CD4-positive, alpha-beta T cell treated with Interleukin-15 for 4 hours (primary cell): ENCODE data around the gene TEX9.
"Not testable (repeated sequence)": the region's sequence is repeated elsewhere in the genome, so short reads cannot be mapped to it uniquely, and the experiment has no call there.

Source experiments
- DNase-seq: peaks from one replicate; pipeline ENCODE4 v3.0.0-alpha.2; 2020; ENCODE audit warnings: low spot score

Gene TEX9

GRCh38 chr15:56366211-56366610 is 985 bp downstream of the TEX9 start:
- DNase-seq, result no peak

DNA sequence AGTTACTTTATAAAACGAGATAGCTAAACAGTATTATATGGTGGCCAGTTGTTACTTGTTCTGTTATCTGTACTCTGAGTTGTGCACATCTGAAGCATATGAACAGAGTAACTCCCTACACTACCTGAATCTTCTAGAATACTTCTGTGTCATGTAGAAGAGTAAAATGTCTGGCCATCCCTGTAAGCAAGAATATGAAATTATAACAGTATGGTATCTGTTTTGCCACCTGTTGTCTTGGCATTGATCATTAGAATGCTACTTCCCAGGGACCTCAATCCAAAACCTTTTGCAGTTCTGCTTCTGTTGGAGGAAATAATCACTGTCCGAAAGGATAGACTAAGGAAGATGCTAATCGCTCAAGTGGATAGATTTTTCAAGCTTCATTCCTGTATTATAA is 1.9 kb downstream of the TEX9 start:
- no peak for DNase-seq

- DNase-seq, result no peak
These were observed 4.0 kb downstream of the TEX9 start for GRCh38 chr15:56369234-56369633.

- DNase-seq, result no peak
These were observed 6.4 kb downstream of the TEX9 start for GRCh38 chr15:56371495-56372147.

- DNase-seq, result not testable (repeated sequence)
These were observed 9.5 kb downstream of the TEX9 start for GRCh38 chr15:56374693-56375092.

- not testable (repeated sequence) for DNase-seq
These were observed 12.6 kb downstream of the TEX9 start for GRCh38 chr15:56377822-56378221.

DNA sequence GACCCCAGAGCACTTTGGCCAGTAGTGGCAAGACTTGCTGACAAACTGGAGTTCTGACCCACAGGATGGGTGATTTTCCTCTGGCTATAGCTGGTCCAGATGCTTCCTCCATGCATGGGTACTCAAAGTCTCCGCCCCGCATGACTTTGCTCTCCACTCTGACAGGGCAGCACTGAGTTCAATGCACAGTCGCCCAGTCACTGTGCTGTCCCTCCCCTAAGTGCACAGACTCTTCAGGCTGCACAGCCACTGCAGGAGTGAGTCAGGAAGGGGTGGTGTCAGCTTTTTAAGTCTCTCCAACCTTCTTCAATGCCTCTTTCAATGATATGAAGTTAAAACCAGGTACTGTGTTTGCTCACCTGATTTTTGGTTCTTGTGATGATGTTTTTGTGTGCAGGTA is 17.8 kb downstream of the TEX9 start:
- DNase-seq, result no peak

DNA sequence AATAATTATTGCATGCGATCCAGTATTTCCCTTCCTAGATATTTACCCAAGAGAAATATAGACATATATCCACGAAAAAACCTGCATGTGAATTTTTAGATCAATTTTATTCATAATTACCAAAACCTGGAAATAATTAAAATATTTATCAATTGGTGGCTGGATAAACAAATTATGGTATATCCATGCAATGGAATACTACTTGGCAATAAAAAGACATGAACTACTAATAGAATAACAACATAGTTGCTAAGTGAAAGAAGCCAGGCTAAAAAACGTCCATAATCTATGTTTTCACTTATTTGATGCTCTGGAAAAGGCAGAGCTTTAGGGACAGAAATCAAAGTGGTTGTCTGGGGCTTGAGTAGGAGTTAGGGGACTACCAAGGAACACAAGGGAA is 20.7 kb downstream of the TEX9 start:
- no peak for DNase-seq

DNA sequence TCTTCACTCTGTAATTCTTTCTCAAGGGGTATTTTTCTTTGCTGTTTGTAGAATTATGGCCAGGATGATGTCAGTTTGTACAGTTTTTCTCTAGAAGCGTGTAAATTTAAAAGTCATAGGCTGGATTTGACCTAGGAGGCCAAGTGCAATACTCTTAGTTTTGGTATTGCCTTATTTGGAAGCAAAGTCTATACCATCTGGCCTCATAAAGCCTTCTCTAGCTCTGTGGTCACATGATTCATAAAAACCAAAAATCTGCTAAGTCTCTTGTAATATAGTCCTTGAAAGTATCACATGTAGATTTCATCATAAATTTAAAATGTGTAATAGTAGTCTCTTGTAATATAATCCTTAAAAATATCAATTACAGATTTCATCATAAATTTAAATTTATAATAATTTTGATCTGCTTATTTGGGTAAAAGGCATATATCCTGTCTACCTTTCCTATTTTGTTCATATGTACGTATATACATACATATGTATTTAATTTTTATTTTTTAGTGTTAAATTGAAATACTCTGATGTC is 25.6 kb downstream of the TEX9 start:
- no peak for DNase-seq

GRCh38 chr15:56393277-56393676 is 28.1 kb downstream of the TEX9 start:
- no peak for DNase-seq

DNA sequence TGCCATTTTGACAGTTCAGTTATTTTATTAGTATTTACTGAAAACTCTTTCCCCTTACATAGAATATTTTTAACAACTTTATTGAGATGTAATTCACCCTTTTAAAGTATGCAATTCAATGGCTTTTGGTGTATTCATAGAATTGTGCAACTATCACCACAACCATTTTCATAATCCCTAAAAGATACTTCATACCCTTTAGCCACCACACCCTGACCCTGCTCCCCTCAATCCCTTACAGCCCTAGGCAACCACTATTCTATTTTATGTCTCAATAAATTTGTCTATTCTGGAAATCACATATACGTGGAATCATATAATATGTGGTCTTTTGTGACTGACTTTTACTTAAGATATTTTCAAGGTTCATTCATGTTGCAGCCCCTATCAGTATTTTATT is 29.7 kb downstream of the TEX9 start:
- no peak for DNase-seq

GRCh38 chr15:56397325-56397724 is 32.1 kb downstream of the TEX9 start:
- not testable (repeated sequence) for DNase-seq

- not testable (repeated sequence) for DNase-seq
These were observed 34.0 kb downstream of the TEX9 start for GRCh38 chr15:56399209-56399608.

- DNase-seq, result no peak
These were observed 45.5 kb downstream of the TEX9 start for GRCh38 chr15:56410721-56411120.

- DNase-seq, result no peak
These were observed 46.0 kb downstream of the TEX9 start for GRCh38 chr15:56411122-56411749.

DNA sequence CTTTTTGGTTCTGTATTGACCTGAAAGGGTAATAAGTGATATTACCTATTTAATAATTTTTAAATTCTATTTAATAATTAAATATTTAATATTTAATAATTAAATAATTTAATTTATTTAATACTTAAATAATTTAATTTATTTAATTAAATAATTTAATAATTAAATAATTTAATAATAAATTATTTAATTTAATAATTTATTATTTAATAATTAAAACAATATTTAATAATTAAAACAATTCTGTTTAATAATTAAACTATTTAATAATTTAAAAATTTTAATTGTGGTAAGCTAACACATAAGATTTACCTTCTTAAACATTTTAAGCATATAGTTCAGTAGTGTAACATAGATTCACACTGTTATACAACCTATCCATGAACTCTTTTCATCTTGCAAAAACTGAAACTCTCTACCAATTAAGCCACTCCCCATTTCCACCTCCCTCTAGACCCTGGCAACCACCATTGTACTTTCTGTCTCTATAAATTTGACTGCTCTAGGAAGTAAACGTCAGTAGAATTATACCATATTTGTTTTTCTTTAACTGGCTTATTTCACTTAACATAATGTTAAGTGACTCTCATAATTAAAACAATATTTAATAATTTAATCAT is 48.0 kb downstream of the TEX9 start:
- not testable (repeated sequence) for DNase-seq

- DNase-seq, result no peak
These were observed 60.0 kb downstream of the TEX9 start for GRCh38 chr15:56425276-56425675.

DNA sequence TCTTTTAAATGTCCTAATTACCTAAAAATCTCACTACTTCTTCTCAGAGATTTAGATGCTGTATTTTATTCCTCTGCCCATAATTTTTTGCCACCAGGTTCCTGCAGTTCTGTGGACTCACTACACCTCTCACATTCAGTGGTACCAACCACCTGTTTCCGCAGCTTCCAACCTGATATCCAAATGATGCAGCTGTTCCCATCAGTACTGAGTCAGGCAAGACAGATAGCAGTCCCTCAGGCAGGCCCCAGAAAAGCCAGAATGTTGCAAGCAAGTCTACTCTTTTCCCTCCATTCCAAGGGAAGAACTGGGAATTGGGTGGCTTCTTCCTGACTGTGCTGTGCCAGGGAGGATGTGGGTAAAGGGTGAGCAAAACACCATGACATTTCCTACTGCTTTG is 60.8 kb downstream of the TEX9 start:
- DNase-seq, result no peak

- DNase-seq, result peak; percentile 4
These were observed 63.7 kb downstream of the TEX9 start for GRCh38 chr15:56428821-56429458.

DNA sequence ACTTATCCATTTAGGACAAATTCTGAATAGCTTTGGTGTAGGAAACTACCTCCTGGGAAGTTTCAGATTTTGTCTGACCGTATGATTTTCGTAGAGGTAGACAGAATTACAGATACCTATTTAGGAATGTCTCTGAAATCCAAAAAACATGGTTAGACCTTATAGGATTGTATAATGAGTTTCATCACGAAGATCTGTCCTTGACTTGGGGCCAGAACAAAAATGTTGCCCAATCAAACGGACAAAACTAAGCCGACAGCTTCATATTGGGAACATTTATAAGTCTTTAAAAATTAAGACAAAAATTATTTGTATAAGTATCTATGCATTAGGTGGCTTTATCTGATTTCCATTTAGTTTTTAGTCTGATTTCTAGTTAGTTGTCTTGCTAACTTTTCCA is 67.1 kb downstream of the TEX9 start:
- DNase-seq, result no peak

GRCh38 chr15:56440214-56440770 is 75.1 kb downstream of the TEX9 start:
- no peak for DNase-seq

DNA sequence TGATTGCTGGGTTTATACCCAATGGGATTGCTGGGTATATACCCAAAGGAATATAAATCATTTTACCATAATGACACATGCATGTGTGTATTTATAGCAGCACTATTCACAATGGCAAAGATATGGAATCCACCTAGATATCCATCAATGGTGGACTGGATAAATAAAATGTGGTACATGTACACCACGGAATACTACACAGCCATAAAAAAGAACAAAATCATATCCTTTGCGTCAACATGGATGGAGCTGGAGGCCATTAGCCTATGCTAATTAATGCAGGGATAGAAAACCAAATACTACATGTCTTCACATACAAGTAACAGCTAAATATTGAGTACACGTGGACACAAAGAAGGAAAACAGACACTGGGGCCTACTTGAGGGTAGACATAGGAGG is 77.1 kb downstream of the TEX9 start:
- no peak for DNase-seq

DNA sequence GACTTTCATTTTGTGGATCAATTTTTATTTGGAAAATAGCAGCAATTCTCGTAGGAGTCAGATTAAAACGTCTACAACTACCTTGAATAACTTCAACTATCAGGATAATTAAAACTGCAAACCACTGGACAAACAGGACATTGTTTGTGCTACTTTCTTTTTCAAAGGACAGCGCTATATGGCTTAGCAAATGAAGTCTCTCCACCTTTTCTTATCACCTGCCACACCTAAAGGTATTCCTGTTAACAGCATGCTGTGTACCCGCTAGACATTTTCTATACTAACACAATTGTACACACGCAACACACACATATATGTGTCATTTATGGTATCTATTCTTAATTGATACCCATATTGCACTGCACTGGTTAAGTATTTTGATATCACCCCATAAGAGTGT is 80.5 kb downstream of the TEX9 start:
- no peak for DNase-seq
